Right lobe of liver (tissue), 6 donors: ENCODE measurements around the gene KASH5. TPM values are rescaled to one million over a fixed set of nuclear protein-coding genes. Genes with fewer than 3 reads are reported as not detected.

Source experiments
- ATAC-seq, 4 donors: fragments of 200-7000 bp; cut with Tn5 transposase; one replicate each; pipeline ENCODE4 v1.9.1; 2020; ENCODE audit warnings: mild to moderate bottlenecking in 4 of 4, moderate library complexity in 4 of 4
- DNase-seq, 3 donors: peaks; one replicate each; pipeline ENCODE4 v3.0.0-alpha.2; 2020
- H3K27ac ChIP-seq, 3 donors: fragments of 200-600 bp; one replicate each; pipeline ENCODE4 v1.8.0; 2022
- H3K27me3 ChIP-seq, 2 donors: fragments of 200-600 bp; one replicate each; pipeline ENCODE4 v1.8.0; 2022
- H3K36me3 ChIP-seq, 4 donors: fragments of 200-600 bp; sonication (generic) in 1 of 4; one replicate each; pipeline versions ENCODE4 v1.5.1 to v1.8.0; 2017 to 2022; ENCODE audit warnings: control low read depth in 1 of 4
- H3K4me1 ChIP-seq, 4 donors: fragments of 200-600 bp; sonication (generic) in 1 of 4; one replicate each; pipeline versions ENCODE4 v1.5.1 to v1.8.0; 2017 to 2022; ENCODE audit warnings: control low read depth in 1 of 4
- H3K4me3 ChIP-seq, 3 donors: fragments of 200-600 bp; one replicate each; pipeline ENCODE4 v1.8.0; 2022
- H3K9me3 ChIP-seq, 4 donors: fragments of 200-600 bp; sonication (generic) in 1 of 4; one replicate each; pipeline versions ENCODE4 v1.5.1 to v1.8.0; 2017 to 2022; ENCODE audit warnings: control low read depth in 1 of 4
- CTCF ChIP-seq, 4 donors: fragments of 200-600 bp in 3 of 4; fragments of 450-650 bp in 1 of 4; IDR thresholded peaks; one replicate each; pipeline versions ENCODE4 v1.5.1 to v1.8.0; 2016 to 2022; ENCODE audit warnings: antibody characterized with exemption in 4 of 4, mild to moderate bottlenecking in 2 of 4
- POLR2A ChIP-seq: fragments of 450-650 bp; IDR thresholded peaks from one replicate; pipeline ENCODE4 v1.6.1; 2017; ENCODE audit warnings: antibody characterized with exemption, mild to moderate bottlenecking
- WGBS: methylation state at CpG from one replicate; pipeline ENCODE4 v1.1.6; 2018; ENCODE audit warnings: low coverage, low lambda C conversion rate; ENCODE audit not compliant: insufficient coverage; ENCODE audit errors: missing lambda C conversion rate; 5-methylcytosine and 5-hydroxymethylcytosine counted together
- intact Hi-C, 2 donors: fragments of 100-400 bp; cut with DNase I; formaldehyde crosslinking; loops; one replicate each; pipeline versions ENCODE4 v1.11.2 to v1.14.1; 2022
- total RNA-seq, 6 experiments: library from RNA; depleted of rRNA in 2 of 6; stranded (reverse); fragments of >200 nt in 2 of 6; fragmentation: NEBNext Ultra II Directional in 3 of 6; extraction: Animal tissue kit (Norgen Biotek cat#: 25700) in 3 of 6; gene quantifications; one replicate each; pipeline versions ENCODE4 v1.1.0 to v1.2.4, GENCODE V29; 2016 to 2023
- donor health status: DM: no; HTN: yes; CAD: no.
- donor health status: DM: no; HTN: no; CAD: no.
- donor health status: DM: no; HTN: no; CAD: no.
- donor health status: DM: no; HTN: yes; CAD: no.
- donor health status: DM: no; HTN: yes; CAD: no.

KASH5 gene
- total RNA-seq, 6 experiments from 2014 or later: 0.32 TPM; not detected in 5

- TF ChIP-seq CTCF (IDR thresholded peaks at IDR 0.05) (no peak), POLR2A (no peak)
- ATAC-seq (no peak), DNase-seq (no peak)
- H3K27me3 ChIP-seq: no peaks in the 10 kb centered on the region
- H3K36me3 ChIP-seq: no peaks in the 10 kb centered on the region
- no peaks in the 10 kb centered on the region for H3K4me1 ChIP-seq
- WGBS: 78% methylated on average over 5 of the region's 5 CpGs
- no peak overlapping the region for H3K27ac ChIP-seq
- H3K4me3 ChIP-seq: no peak overlapping the region
- peaks cover 0 to 3% (median 0%) of the 10 kb centered on the region in 4 donors for H3K9me3 ChIP-seq
- intact Hi-C loops: no loop called here
These were observed 5.4 kb upstream of the KASH5 start for GRCh38 chr19:49382639-49383038.

- Histone ChIP-seq H3K27me3 (no peaks in the 10 kb centered on the region), H3K36me3 (no peaks in the 10 kb centered on the region), H3K27ac (no peak overlapping the region), H3K4me3 (no peak overlapping the region), H3K9me3 (peaks cover 0 to 3% (median 0%) of the 10 kb centered on the region in 4 donors), H3K4me1 (no peaks in the 10 kb centered on the region)
- ATAC-seq (no peak), DNase-seq (no peak)
- 0% methylated on average over 1 of the region's 1 CpG for WGBS
- intact Hi-C loops: no loop called here
- no peak for TF ChIP-seq POLR2A
- TF ChIP-seq CTCF (IDR thresholded peaks at IDR 0.05): no peak
These were observed 4.5 kb upstream of the KASH5 start for GRCh38 chr19:49383599-49383998.

GRCh38 chr19:49389406-49389805 lies 1.4 kb downstream of the KASH5 start:
- H3K4me3 ChIP-seq: no peak overlapping the region
- intact Hi-C loops: no loop called here
- ATAC-seq (no peak), DNase-seq (no peak)
- H3K4me1 ChIP-seq: no peaks in the 10 kb centered on the region
- TF ChIP-seq POLR2A: no peak
- no peak for TF ChIP-seq CTCF (IDR thresholded peaks at IDR 0.05)
- 85% methylated on average over 6 of the region's 20 CpGs for WGBS
- H3K9me3 ChIP-seq: no peaks in the 10 kb centered on the region
- no peaks in the 10 kb centered on the region for H3K36me3 ChIP-seq
- no peak overlapping the region for H3K27ac ChIP-seq
- no peaks in the 10 kb centered on the region for H3K27me3 ChIP-seq

GRCh38 chr19:49390131-49390928 lies 2.3 kb downstream of the KASH5 start:
- Histone ChIP-seq H3K9me3 (no peaks in the 10 kb centered on the region), H3K36me3 (no peaks in the 10 kb centered on the region), H3K4me3 (no peak overlapping the region), H3K4me1 (no peaks in the 10 kb centered on the region), H3K27me3 (peaks cover 0 to 5% of the 10 kb centered on the region in 2 donors), H3K27ac (no peak overlapping the region)
- DNase-seq: no peak
- WGBS: 43% methylated on average over 7 of the region's 26 CpGs
- no peak for ATAC-seq
- no peak for TF ChIP-seq POLR2A
- TF ChIP-seq CTCF (IDR thresholded peaks at IDR 0.05): no peak
- intact Hi-C loops: no loop called here
